Neutrophil (primary cell): Measurements from ENCODE around the gene OSBPL8.

Source experiments
- H3K27ac ChIP-seq: fragments of 200-600 bp; sonication (generic); 2 replicates; pipeline ENCODE4 v1.5.1; 2016; ENCODE audit warnings: mild to moderate bottlenecking, moderate library complexity
- H3K27me3 ChIP-seq: fragments of 200-600 bp; sonication (generic); 2 replicates; pipeline ENCODE4 v1.6.0; 2016; ENCODE audit warnings: mild to moderate bottlenecking
- H3K36me3 ChIP-seq: fragments of 200-600 bp; sonication (generic); 2 replicates; pipeline ENCODE4 v1.5.1; 2017
- H3K4me1 ChIP-seq, 2 experiments: fragments of 200-600 bp in 1 of 2; sonication (generic) in 1 of 2; 1 replicate in 1 of 2; 2 replicates in 1 of 2; pipeline versions ENCODE4 v1.5.1 to v1.6.1; 2013 to 2016; ENCODE audit warnings: low read depth in 1 of 2, low read length in 1 of 2, mild to moderate bottlenecking in 1 of 2, moderate library complexity in 1 of 2; ENCODE audit not compliant: control insufficient read depth in 1 of 2, insufficient read depth in 1 of 2
- H3K4me3 ChIP-seq, 2 experiments: fragments of 200-600 bp in 1 of 2; sonication (generic) in 1 of 2; 1 replicate in 1 of 2; 2 replicates in 1 of 2; pipeline ENCODE4 v1.5.1; 2013 to 2016; ENCODE audit warnings: low read depth in 1 of 2, low read length in 1 of 2, mild to moderate bottlenecking in 1 of 2, moderate library complexity in 1 of 2
- H3K9me3 ChIP-seq: fragments of 200-600 bp; sonication (generic); 2 replicates; pipeline ENCODE4 v1.5.1; 2016
- TF ChIP-seq, protein P1 (sequence below): fragments of 200-600 bp; sonication (generic); IDR thresholded peaks from 2 replicates; pipeline ENCODE4 v1.5.1; 2016; ENCODE audit warnings: antibody characterized with exemption

OSBPL8 gene

DNA sequence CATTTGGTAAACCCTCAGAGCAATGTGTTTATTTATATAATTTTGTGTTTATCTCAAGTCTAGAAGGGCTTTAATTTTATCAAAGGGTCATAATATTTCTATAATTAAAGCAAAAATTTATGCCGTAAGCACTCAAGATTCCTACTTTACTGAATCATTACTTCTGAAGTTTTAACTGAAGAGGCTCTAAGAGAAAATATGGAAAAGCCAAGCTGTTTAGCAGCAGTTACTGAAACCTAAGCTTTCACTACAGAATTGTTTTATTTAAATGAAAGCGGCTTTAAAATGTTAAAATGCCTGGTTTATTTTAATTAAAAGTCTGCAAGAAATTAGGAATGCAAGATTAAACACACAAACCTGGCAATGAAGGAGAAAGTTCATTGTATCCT, 137.4 kb downstream of the OSBPL8 start:
- no peak overlapping the region for H3K27ac ChIP-seq
- H3K4me3 ChIP-seq = no peak overlapping the region
- TF ChIP-seq, protein P1, sequence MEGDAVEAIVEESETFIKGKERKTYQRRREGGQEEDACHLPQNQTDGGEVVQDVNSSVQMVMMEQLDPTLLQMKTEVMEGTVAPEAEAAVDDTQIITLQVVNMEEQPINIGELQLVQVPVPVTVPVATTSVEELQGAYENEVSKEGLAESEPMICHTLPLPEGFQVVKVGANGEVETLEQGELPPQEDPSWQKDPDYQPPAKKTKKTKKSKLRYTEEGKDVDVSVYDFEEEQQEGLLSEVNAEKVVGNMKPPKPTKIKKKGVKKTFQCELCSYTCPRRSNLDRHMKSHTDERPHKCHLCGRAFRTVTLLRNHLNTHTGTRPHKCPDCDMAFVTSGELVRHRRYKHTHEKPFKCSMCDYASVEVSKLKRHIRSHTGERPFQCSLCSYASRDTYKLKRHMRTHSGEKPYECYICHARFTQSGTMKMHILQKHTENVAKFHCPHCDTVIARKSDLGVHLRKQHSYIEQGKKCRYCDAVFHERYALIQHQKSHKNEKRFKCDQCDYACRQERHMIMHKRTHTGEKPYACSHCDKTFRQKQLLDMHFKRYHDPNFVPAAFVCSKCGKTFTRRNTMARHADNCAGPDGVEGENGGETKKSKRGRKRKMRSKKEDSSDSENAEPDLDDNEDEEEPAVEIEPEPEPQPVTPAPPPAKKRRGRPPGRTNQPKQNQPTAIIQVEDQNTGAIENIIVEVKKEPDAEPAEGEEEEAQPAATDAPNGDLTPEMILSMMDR = no peak
- H3K36me3 ChIP-seq = no peaks in the 10 kb centered on the region
- H3K4me1 ChIP-seq = no peaks in the 10 kb centered on the region
- no peaks in the 10 kb centered on the region for H3K27me3 ChIP-seq
- no peaks in the 10 kb centered on the region for H3K9me3 ChIP-seq

DNA sequence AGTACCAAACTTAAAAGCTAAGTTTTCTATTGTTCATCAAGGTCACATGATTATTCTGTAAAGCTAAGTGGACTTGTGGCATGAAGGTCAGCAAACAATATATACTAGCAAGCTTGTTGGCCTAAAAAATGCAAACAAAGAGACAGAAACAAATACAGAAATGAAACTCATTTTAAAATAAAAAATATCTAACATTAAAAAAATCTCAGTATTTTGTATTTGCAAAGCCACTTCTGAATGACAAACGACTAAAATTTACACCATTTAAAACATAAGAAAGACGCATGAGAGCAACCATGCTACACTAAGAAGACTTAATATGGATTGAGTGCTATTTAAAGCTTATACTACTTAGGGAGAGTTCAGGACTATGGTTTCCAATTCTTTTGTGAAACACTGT, 138.5 kb downstream of the OSBPL8 start:
- TF ChIP-seq, protein P1 = no peak
- Histone ChIP-seq H3K9me3 (no peaks in the 10 kb centered on the region), H3K36me3 (no peaks in the 10 kb centered on the region), H3K27ac (no peak overlapping the region), H3K4me3 (no peak overlapping the region), H3K4me1 (no peaks in the 10 kb centered on the region), H3K27me3 (no peaks in the 10 kb centered on the region)

DNA sequence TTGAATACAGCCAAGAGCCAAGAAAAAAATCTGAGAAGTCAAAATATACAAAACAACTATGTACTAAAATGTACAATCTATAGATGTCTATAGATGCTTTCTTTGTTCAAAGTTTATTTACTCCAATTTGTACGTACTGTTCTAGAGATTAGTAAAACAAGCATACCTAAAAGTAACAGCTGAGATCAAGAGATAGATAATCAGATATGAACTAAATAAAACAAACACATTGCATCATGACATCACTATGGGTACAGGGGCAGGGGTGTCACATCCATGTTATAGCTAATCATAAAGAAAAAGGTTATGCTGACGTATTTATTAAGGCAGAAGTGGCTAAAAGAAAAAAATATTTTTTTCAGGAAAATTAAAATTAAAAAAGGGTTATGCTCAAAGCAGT, 139.3 kb downstream of the OSBPL8 start:
- TF ChIP-seq, protein P1 = no peak

DNA sequence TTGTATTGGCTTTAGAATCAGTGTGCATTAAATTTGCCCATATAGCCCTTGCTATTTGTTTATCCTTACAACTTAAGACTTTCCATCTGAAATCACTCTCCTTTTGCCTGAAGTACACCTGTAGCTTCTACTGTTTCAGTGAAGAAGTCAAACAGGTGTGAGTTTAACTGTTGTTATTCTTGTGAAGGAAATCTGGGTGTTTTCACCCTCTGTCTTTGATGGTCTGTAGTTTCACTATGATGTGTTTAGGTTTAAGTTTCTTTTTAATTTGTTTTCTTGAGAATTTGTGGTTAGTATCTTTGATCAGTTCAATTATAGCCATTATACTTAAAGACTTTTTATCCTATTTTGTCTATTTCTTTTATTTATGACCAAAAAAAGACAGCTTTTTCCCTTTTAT, 142.5 kb downstream of the OSBPL8 start:
- H3K9me3 ChIP-seq = no peaks in the 10 kb centered on the region
- H3K36me3 ChIP-seq = no peaks in the 10 kb centered on the region
- peaks cover 0 to 4% of the 10 kb centered on the region in 2 experiments for H3K4me1 ChIP-seq
- no peak overlapping the region for H3K27ac ChIP-seq
- no peaks in the 10 kb centered on the region for H3K27me3 ChIP-seq
- H3K4me3 ChIP-seq = no peak overlapping the region
- TF ChIP-seq, protein P1 = no peak

More for the DNA sequence above, 139.3 kb downstream of the OSBPL8 start:
- Histone ChIP-seq H3K4me1 (no peaks in the 10 kb centered on the region), H3K4me3 (no peak overlapping the region), H3K36me3 (no peaks in the 10 kb centered on the region), H3K27me3 (no peaks in the 10 kb centered on the region), H3K9me3 (no peaks in the 10 kb centered on the region), H3K27ac (no peak overlapping the region)

DNA sequence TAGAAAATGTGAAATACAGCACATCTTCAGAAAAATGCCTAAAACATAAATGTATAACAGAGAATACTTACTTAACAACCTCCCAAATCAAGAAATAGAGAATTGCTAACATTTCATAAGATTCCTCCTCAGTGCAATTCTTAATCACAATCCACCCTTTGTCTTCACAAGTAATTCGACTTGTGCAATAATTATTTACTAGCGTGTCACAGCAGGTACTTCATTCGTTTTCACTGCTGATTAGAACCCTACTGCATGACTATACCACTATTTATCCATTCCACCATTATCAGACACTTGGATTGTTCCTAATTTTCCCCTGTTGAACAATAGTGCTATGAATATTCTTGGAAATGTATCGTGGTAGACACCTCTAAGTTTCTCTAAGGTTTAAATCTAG, 146.4 kb downstream of the OSBPL8 start:
- Histone ChIP-seq H3K36me3 (no peaks in the 10 kb centered on the region), H3K4me1 (peaks cover 0 to 4% of the 10 kb centered on the region in 2 experiments), H3K27ac (no peak overlapping the region), H3K9me3 (no peaks in the 10 kb centered on the region), H3K4me3 (no peak overlapping the region), H3K27me3 (no peaks in the 10 kb centered on the region)
- TF ChIP-seq, protein P1 = no peak

DNA sequence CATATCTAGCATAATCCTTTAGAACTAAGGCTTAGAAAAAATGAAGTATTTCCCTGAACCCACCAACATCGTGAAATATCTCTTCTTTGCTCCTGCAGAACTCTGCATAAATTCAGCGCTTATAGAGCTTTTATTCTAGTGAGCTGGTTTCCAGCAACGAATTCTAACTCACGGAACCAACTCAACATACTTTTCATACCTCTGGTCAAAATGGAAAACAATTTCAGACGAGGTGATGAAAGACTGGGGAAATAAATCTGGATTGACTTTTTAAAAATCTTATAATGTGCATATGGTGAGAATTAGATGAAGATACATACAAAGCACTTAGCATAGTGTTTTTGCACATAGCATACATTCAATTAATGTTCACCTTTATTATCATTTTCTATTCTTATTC, 148.8 kb downstream of the OSBPL8 start:
- Histone ChIP-seq H3K4me3 (no peak overlapping the region), H3K4me1 (peaks cover 0 to 4% of the 10 kb centered on the region in 2 experiments)
- TF ChIP-seq, protein P1 = no peak

More for the DNA sequence above, 148.8 kb downstream of the OSBPL8 start:
- Histone ChIP-seq H3K27ac (no peak overlapping the region), H3K9me3 (no peaks in the 10 kb centered on the region), H3K36me3 (peaks cover 14% of the 10 kb centered on the region), H3K27me3 (no peaks in the 10 kb centered on the region)
